GM21526 (cell line): ENCODE results near the gene LRP6.

Source experiments
- ATAC-seq: cut with Tn5 transposase; IDR thresholded peaks from one replicate; pipeline ENCODE4 v1.9.1; 2021; ENCODE audit warnings: moderate library complexity; ENCODE audit not compliant: unreplicated experiment, low FRiP score

Gene LRP6

DNA sequence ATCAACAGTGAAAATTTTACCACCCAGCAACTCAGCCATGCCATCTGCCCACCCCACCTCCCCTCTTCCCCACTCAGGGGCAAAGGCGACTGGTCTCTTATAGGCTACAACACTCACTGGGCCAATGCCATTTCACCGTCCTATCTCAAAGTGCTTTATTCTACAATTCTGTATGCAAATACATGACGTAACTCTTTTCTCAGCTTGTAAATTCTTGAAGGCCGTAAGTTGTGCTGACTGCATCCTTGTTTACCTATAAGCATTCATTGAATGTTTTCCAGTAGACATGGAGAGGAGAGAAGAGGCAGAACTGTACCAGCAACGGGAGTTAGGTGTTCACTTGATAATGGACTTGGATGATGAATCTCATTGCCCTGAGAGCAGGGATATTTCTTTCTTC is 180.5 kb downstream of the LRP6 start:
- no peak for ATAC-seq

DNA sequence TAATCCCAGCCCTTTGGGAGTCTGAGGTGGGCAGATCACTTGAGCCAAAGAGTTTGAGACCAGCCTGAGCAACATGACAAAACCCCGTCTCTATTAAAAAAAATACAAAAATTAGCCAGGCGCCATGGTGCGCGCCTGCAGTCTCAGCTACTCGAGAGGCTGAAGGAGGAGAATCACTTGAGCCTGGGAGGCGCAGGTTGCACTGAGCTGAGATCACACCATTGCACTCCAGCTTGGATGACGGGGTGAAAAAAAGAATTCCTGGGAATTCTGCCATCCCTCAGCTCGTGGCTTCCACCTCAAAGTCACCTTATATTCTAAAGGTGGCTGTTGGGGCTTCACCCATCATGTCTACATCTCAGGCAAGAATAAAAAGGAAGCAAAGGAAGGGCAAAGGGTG is 183.2 kb downstream of the LRP6 start:
- no peak for ATAC-seq

DNA sequence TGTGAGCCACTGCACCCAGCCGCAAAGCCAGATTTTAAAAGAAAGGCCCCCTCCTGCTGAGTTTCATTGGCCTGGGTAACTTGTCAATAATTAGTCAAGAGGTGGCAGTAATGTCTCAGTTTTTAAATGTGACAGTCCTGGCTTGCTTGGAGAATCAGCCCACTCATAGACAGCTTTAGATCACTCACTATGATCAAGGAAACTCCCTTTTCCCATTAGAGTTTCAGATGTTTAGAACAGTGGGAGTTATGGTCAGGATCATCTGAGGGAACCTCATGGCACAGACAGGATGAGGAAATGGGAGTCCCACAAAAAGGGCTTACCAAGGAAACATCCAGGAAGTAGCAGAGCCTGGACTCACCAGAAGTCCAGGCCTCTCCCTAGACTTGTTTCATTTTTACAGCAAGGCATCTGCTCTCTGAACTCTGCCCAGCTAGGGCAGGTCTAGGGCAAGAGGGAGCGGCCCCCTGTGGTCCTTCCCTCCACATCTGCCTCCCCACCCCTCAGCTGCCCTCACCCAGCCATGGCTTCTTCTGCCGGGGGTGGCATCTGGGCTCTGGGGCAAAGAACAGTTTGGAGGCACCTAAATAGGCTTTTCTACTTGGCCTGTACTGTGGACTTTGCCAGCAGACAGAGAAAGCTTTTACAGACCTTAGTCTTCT is 184.9 kb downstream of the LRP6 start:
- no peak for ATAC-seq

DNA sequence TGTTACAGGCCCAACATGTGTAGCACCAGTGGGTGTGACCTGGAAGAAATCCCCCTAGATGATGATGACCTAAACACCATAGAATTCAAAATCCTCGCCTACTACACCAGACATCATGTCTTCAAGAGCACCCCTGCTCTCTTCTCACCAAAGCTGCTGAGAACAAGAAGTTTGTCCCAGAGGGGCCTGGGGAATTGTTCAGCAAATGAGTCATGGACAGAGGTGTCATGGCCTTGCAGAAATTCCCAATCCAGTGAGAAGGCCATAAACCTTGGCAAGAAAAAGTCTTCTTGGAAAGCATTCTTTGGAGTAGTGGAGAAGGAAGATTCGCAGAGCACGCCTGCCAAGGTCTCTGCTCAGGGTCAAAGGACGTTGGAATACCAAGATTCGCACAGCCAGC is 187.6 kb downstream of the LRP6 start:
- no peak for ATAC-seq

DNA sequence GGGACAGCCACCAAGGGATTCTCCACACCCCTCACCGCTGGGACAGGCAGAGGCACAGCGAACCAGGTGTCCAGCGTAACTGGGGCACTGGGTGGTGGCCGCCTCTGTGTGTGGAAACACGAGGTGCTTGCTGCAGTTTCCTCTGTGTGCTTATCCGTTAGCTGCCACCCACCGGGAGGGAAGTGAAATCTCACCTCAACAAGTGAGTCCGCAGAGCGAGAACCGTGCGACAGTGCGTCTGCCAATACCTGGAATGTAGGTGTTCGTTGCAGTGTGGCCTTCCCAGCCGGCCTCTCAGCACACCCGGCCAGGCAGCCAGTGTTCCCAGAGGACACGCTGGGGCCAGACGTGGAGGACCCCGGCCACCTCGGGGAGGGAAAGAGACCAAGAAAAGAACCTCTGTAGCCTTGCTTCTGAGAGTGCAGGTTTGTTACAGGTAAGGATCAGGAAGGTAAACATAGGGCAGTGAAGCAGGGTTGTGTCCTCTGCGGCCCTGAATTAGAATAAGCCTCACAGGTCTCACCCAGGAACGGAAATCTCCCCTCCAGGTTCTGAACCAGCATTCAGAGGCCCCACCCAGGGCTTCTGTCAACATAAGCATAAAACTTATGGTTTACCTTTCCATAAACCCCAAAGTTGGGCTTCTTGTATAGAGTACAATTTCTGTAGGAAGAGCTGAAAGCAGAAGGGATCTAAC is 194.6 kb downstream of the LRP6 start:
- ATAC-seq: no peak

DNA sequence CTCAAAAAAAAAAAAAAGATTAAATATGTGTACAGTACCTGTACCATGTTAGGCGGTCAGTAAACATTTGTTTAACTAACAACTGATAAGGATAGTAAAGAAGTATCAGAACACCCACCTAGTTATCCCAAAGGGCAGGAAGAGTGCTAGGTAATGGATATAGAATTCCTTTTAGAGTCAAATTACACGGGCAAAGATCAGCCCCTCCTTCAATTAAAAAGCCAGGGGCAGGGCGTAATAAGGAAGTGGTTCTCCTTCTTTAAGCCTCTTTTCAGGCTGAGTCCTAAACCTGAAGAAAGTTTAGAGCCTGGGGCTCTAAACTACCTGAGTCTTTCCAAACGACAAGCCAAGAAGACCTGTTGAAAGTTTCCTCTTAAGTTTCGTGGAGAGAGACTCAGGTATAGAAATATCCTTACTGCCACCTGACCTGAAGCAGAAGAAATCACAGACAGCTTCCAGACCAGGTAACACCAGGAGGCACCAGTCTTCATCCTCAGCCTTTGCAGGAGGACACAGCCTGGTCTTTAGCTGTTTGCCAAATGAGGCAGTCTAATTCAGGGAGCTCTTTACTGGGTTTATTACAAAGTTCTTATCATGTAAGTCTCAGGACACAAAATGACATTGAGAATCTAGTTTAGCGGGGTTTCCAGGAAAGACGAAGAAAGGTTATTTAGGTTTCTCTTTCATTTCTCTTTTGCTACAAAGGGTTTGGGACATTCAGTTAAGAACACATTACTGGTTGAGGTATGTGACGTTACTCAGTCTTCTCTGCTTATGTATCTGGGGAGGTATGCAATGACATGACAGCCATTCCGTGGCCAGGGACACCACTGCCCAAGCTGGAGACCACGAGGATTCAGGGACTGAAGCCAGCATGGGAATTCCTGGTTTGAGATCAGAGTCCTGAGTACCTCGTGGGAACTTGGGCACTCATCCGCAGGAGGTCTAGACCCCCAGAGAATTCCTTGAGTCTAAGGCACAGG is 195.9 kb downstream of the LRP6 start, which contains the start of gene BCL2L14:
BCL2L14 (plus strand) TSS at position 266 of the 983 bp plus-strand sequence. CDS start 8,367 bp downstream, outside the sequence.
- ATAC-seq: no peak

DNA sequence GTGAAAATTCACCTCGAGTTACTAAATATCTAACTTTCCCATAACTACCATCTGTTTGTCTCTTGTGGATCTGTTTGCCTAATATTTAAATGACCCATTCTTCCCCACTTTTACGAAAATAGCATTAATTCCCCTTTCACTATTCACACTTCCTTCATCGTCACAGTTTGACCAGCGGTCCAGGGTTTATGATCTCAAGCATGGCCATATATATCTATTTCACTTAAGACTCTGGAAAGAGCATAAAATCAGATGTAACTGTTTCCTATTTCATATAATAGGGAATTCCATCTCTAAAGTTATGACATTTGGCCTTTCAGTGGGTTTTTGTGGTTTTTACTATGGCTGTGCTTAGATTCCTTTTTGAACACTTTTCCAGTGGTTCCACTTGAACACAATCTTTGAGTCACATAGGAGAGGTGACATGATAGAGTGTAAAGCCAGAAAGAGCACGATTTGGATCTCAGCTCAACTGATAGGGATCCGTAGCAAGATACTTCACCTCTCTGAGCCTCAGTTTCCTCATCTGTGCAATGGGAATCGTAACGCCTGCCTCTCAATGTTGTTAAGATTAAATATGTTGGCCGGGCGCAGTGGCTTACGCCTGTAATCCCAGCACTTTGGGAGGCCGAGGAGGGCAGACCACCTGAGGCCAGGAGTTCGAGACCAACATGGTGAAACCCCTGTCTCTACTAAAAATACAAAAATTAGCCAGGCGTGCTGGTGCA is 196.9 kb downstream of the LRP6 start:
- no peak for ATAC-seq

DNA sequence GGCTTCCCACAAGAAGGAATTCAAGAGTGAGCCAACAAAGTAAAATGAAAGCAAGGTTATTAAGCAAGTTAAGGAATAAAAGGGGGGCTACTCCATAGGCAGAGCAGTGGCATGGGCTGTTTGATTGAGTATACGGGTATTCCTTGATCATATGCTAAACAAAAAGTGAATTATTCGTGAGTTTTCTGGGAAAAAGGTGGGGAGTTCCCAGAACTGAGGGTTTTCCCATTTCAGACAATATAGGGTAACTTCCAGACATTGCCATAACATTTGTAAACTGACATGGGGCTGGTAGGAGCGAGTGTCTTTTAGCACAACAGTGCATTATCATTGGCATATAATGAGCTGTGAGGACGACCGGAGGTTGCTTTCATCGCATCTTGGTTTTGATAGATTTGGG is 198.1 kb downstream of the LRP6 start:
- ATAC-seq: no peak
